ENCODE measurements around the gene TES.

- TF ChIP-seq EZH2phosphoT487 (IDR thresholded peaks at IDR 0.05; ENCODE audit: borderline replicate concordance, low read length) (no peak), EZH2 (IDR thresholded peaks at IDR 0.05; ENCODE audit: low read length, unreplicated experiment) (no peak)
- TF ChIP-seq, protein P1, sequence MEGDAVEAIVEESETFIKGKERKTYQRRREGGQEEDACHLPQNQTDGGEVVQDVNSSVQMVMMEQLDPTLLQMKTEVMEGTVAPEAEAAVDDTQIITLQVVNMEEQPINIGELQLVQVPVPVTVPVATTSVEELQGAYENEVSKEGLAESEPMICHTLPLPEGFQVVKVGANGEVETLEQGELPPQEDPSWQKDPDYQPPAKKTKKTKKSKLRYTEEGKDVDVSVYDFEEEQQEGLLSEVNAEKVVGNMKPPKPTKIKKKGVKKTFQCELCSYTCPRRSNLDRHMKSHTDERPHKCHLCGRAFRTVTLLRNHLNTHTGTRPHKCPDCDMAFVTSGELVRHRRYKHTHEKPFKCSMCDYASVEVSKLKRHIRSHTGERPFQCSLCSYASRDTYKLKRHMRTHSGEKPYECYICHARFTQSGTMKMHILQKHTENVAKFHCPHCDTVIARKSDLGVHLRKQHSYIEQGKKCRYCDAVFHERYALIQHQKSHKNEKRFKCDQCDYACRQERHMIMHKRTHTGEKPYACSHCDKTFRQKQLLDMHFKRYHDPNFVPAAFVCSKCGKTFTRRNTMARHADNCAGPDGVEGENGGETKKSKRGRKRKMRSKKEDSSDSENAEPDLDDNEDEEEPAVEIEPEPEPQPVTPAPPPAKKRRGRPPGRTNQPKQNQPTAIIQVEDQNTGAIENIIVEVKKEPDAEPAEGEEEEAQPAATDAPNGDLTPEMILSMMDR (conservative IDR thresholded peaks at IDR 0.05; ENCODE audit: low read depth, low read length) = no peak
These were observed 49.0 kb downstream of the TES start for GRCh38 chr7:116259156-116259870.
